Natural killer cell (primary cell): Measurements from ENCODE around the gene STX11. TPM values are rescaled to one million over a fixed set of nuclear protein-coding genes. Genes with fewer than 3 reads are reported as not detected.
"Not testable (repeated sequence)": the region's sequence is repeated elsewhere in the genome, so short reads cannot be mapped to it uniquely, and the experiment has no call there.

Experiments
- ATAC-seq, 3 donors: fragments of 150-1000 bp in 2 of 3; fragments of 200-7000 bp in 1 of 3; cut with Tn5 transposase; 1 replicate in 1 of 3; 2 replicates in 2 of 3; pipeline ENCODE4 v1.10.0; 2021; ENCODE audit warnings: mild to moderate bottlenecking in 2 of 3, moderate library complexity in 2 of 3
- DNase-seq, 2 donors: peaks; one replicate each; pipeline versions ENCODE4 v3.0.0 to v3.0.0-alpha.2; 2013 to 2021; ENCODE audit warnings: mixed read lengths in 1 of 2
- H3K27ac ChIP-seq: one replicate; pipeline ENCODE4 v1.5.1; 2013; ENCODE audit warnings: mild to moderate bottlenecking, low read length
- H3K27me3 ChIP-seq: one replicate; pipeline ENCODE4 v1.6.1; 2013; ENCODE audit warnings: low read length; ENCODE audit not compliant: control insufficient read depth, insufficient read depth
- H3K36me3 ChIP-seq: one replicate; pipeline ENCODE4 v1.6.1; 2013; ENCODE audit warnings: low read length; ENCODE audit not compliant: control insufficient read depth, insufficient read depth
- H3K4me1 ChIP-seq: one replicate; pipeline ENCODE4 v1.6.1; 2013; ENCODE audit warnings: low read length; ENCODE audit not compliant: control insufficient read depth, insufficient read depth
- H3K4me3 ChIP-seq: one replicate; pipeline ENCODE4 v1.5.1; 2013; ENCODE audit warnings: low read length
- H3K9me3 ChIP-seq: one replicate; pipeline ENCODE4 v1.6.1; 2013; ENCODE audit warnings: low read length; ENCODE audit not compliant: control insufficient read depth, insufficient read depth
- H3K27ac Mint-ChIP-seq, 2 donors: one replicate each; pipeline ENCODE4 v1.8.0; 2022; ENCODE audit warnings: mild to moderate bottlenecking in 2 of 2, mixed read lengths in 2 of 2, moderate library complexity in 1 of 2
- H3K27me3 Mint-ChIP-seq, 2 donors: one replicate each; pipeline ENCODE4 v1.8.0; 2022; ENCODE audit warnings: low read depth in 2 of 2, mixed read lengths in 2 of 2
- H3K36me3 Mint-ChIP-seq: one replicate; pipeline ENCODE4 v1.8.0; 2022; ENCODE audit warnings: mixed read lengths
- H3K4me1 Mint-ChIP-seq, 2 donors: one replicate each; pipeline ENCODE4 v1.8.0; 2022; ENCODE audit warnings: mixed read lengths in 2 of 2
- H3K4me3 Mint-ChIP-seq: one replicate; pipeline ENCODE4 v1.8.0; 2022; ENCODE audit warnings: mild to moderate bottlenecking, moderate library complexity, mixed read lengths
- H3K9me3 Mint-ChIP-seq, 2 donors: one replicate each; pipeline ENCODE4 v1.8.0; 2022; ENCODE audit warnings: mixed read lengths in 2 of 2
- CTCF ChIP-seq: fragments of 200-600 bp; IDR thresholded peaks from one replicate; pipeline ENCODE4 v1.8.0; 2022; ENCODE audit warnings: antibody characterized with exemption
- whole genome bisulfite sequencing: methylation state at CpG from one replicate; pipeline ENCODE4 v1.1.7; 2013; ENCODE audit warnings: missing lambda C conversion rate; ENCODE audit not compliant: insufficient coverage; 5-methylcytosine and 5-hydroxymethylcytosine counted together
- intact Hi-C: fragments of 100-400 bp; cut with micrococcal nuclease; formaldehyde crosslinking; loops from one replicate; pipeline ENCODE4 v1.14.2; 2022
- total RNA-seq, 4 donors: library from RNA; stranded (reverse); fragments of 120-200 nt in 1 of 4; gene quantifications; one replicate each; pipeline versions ENCODE4 v1.2.3 to v1.2.4, GENCODE V29; 2013 to 2022

The STX11 gene
- total RNA-seq, 3 donors from 2014 or later (not counting 1 experiment from before 2014, with no cell fraction given), result 21.9 to 38.3 (median 34.2) TPM

- WGBS, result 89% methylated on average over 2 of the region's 2 CpGs
- peaks cover 4% of the 10 kb centered on the region for H3K4me1 ChIP-seq
These were observed 31.3 kb downstream of the STX11 start for GRCh38 chr6:144181639-144182038.

GRCh38 chr6:144184186-144184585, 33.9 kb downstream of the STX11 start:
- H3K4me3 Mint-ChIP-seq, H3K27me3 Mint-ChIP-seq, DNase-seq, H3K9me3 Mint-ChIP-seq, H3K4me1 ChIP-seq, intact Hi-C loops, H3K4me3 ChIP-seq, ATAC-seq, H3K27ac ChIP-seq, H3K27ac Mint-ChIP-seq, H3K9me3 ChIP-seq, H3K27me3 ChIP-seq: not testable (repeated sequence)
- Mint-ChIP-seq H3K36me3 (peaks cover 11% of the 10 kb centered on the region), H3K4me1 (peaks cover 18 to 29% of the 10 kb centered on the region in 2 donors)
- WGBS, result 95% methylated on average over 1 of the region's 1 CpG
- peaks cover 21% of the 10 kb centered on the region for H3K36me3 ChIP-seq

More at GRCh38 chr6:144181639-144182038, 31.3 kb downstream of the STX11 start:
- H3K9me3 ChIP-seq, result peaks cover under 1% of the 10 kb centered on the region
- H3K27ac Mint-ChIP-seq, result peak overlapping the region in 1 of 2 donors; percentile 49
- peaks cover 36 to 41% of the 10 kb centered on the region in 2 donors for H3K4me1 Mint-ChIP-seq
- H3K4me3 ChIP-seq, result no peak overlapping the region
- intact Hi-C loops, result no loop called here
- no peaks in the 10 kb centered on the region for H3K27me3 Mint-ChIP-seq
- no peak overlapping the region for H3K4me3 Mint-ChIP-seq
- no peaks in the 10 kb centered on the region for H3K9me3 Mint-ChIP-seq
- ATAC-seq, result no peak
- H3K27me3 ChIP-seq, result no peaks in the 10 kb centered on the region
- peaks cover 5% of the 10 kb centered on the region for H3K36me3 ChIP-seq
- TF ChIP-seq CTCF, result no peak
- no peak overlapping the region for H3K27ac ChIP-seq
- no peak for DNase-seq
- H3K36me3 Mint-ChIP-seq, result no peaks in the 10 kb centered on the region

GRCh38 chr6:144185133-144185836, 35.0 kb downstream of the STX11 start:
- no peak for TF ChIP-seq CTCF
- H3K27me3 ChIP-seq, result no peaks in the 10 kb centered on the region
- intact Hi-C loops, result no loop called here
- H3K4me1 Mint-ChIP-seq, result peaks cover 7 to 18% of the 10 kb centered on the region in 2 donors
- no peak overlapping the region for H3K4me3 Mint-ChIP-seq
- H3K36me3 Mint-ChIP-seq, result peaks cover 19% of the 10 kb centered on the region
- H3K27me3 Mint-ChIP-seq, result no peaks in the 10 kb centered on the region
- H3K4me1 ChIP-seq, result no peaks in the 10 kb centered on the region
- H3K9me3 ChIP-seq, result peaks cover 6% of the 10 kb centered on the region
- no peak overlapping the region for H3K4me3 ChIP-seq
- no peak for ATAC-seq
- H3K27ac Mint-ChIP-seq, result no peak overlapping the region
- H3K9me3 Mint-ChIP-seq, result no peaks in the 10 kb centered on the region
- peaks cover 24% of the 10 kb centered on the region for H3K36me3 ChIP-seq
- DNase-seq, result no peak
- H3K27ac ChIP-seq, result no peak overlapping the region
- 100% methylated on average over 1 of the region's 4 CpGs for WGBS

- no peak for TF ChIP-seq CTCF
- no peak overlapping the region for H3K4me3 Mint-ChIP-seq
- intact Hi-C loops, result no loop called here
- Histone ChIP-seq H3K36me3 (peaks cover 26% of the 10 kb centered on the region), H3K27me3 (no peaks in the 10 kb centered on the region), H3K27ac (no peak overlapping the region), H3K9me3 (peaks cover 6% of the 10 kb centered on the region), H3K4me1 (no peaks in the 10 kb centered on the region), H3K4me3 (no peak overlapping the region)
- H3K4me1 Mint-ChIP-seq, result peaks cover 0 to 9% of the 10 kb centered on the region in 2 donors
- no peaks in the 10 kb centered on the region for H3K27me3 Mint-ChIP-seq
- no peak for ATAC-seq
- no peaks in the 10 kb centered on the region for H3K9me3 Mint-ChIP-seq
- 97% methylated on average over 79 of the region's 79 CpGs for WGBS
- H3K36me3 Mint-ChIP-seq, result peaks cover 19% of the 10 kb centered on the region
- no peak overlapping the region for H3K27ac Mint-ChIP-seq
- no peak for DNase-seq
These were observed 36.7 kb downstream of the STX11 start for GRCh38 chr6:144186817-144187625.
